ENCODE results near the gene FBL. TPM values are rescaled to one million over a fixed set of nuclear protein-coding genes. Genes with fewer than 3 reads are reported as not detected.
"Not testable (repeated sequence)": the region's sequence is repeated elsewhere in the genome, so short reads cannot be mapped to it uniquely, and the experiment has no call there.

The FBL gene
- total RNA-seq, 5 donors from 2014 or later (not counting 1 experiment from before 2014, with no cell fraction given) = 291 to 348 (median 299) TPM

- H3K9me3 ChIP-seq; H3K4me1 ChIP-seq (ENCODE audit: control insufficient read depth in 1 of 2, extremely low read depth in 1 of 2, insufficient read depth in 2 of 2, low read length in 2 of 2); CTCF ChIA-PET; H3K36me3 ChIP-seq (ENCODE audit: control insufficient read depth in 2 of 2, extremely low read depth in 1 of 2, insufficient read depth in 1 of 2, low read length in 1 of 2); H3K36me3 Mint-ChIP-seq; H3K4me1 Mint-ChIP-seq; H3K4me3 ChIP-seq (ENCODE audit: control insufficient read depth in 1 of 2, extremely low read depth in 1 of 2, low read length in 1 of 2); H3K27ac Mint-ChIP-seq; H3K9me3 Mint-ChIP-seq; H3K4me3 Mint-ChIP-seq; H3K27ac ChIP-seq (ENCODE audit: low read length); H3K27me3 ChIP-seq (replicated peaks in 1 of 2; ENCODE audit: control insufficient read depth in 2 of 2, extremely low read depth in 1 of 2, insufficient read depth in 2 of 2, low read length in 1 of 2); DNase-seq; H3K27me3 Mint-ChIP-seq; ATAC-seq (replicated peaks in 1 of 4): not testable (repeated sequence)
- POLR2A ChIA-PET = interaction anchor here in 1 of 2 donors (0.5 kb wide), 1 partner anchor 440 kb away, joined by 6 read pairs; no protein-coding TSS in a partner anchor
- WGBS (ENCODE audit: insufficient coverage) = over 99% methylated on average over 8 of the region's 17 CpGs
These were observed 31.8 kb upstream of the FBL start for GRCh38 chr19:39877982-39878381.

GRCh38 chr19:39877488-39877887 lies 31.3 kb upstream of the FBL start:
- ATAC-seq (replicated peaks in 1 of 4) (peak in 2 of 4 experiments; percentile 67 to 76), DNase-seq (peak in 25 of 35 experiments; percentile 19 to 75 (median 47))
- H3K27me3 ChIP-seq (replicated peaks in 1 of 2; ENCODE audit: control insufficient read depth in 2 of 2, extremely low read depth in 1 of 2, insufficient read depth in 2 of 2, low read length in 1 of 2); H3K4me1 Mint-ChIP-seq; H3K27ac Mint-ChIP-seq; CTCF ChIA-PET; H3K27ac ChIP-seq (ENCODE audit: low read length); H3K4me1 ChIP-seq (ENCODE audit: control insufficient read depth in 1 of 2, extremely low read depth in 1 of 2, insufficient read depth in 2 of 2, low read length in 2 of 2); H3K9me3 ChIP-seq; H3K4me3 ChIP-seq (ENCODE audit: control insufficient read depth in 1 of 2, extremely low read depth in 1 of 2, low read length in 1 of 2); H3K36me3 ChIP-seq (ENCODE audit: control insufficient read depth in 2 of 2, extremely low read depth in 1 of 2, insufficient read depth in 1 of 2, low read length in 1 of 2); H3K9me3 Mint-ChIP-seq; H3K27me3 Mint-ChIP-seq; H3K36me3 Mint-ChIP-seq; H3K4me3 Mint-ChIP-seq; POLR2A ChIA-PET: not testable (repeated sequence)
- WGBS (ENCODE audit: insufficient coverage) = no CpG with 5 or more reads among the region's 14 CpGs

- H3K4me1 Mint-ChIP-seq; H3K4me1 ChIP-seq (ENCODE audit: control insufficient read depth in 1 of 2, extremely low read depth in 1 of 2, insufficient read depth in 2 of 2, low read length in 2 of 2); H3K27me3 Mint-ChIP-seq; H3K27ac Mint-ChIP-seq; H3K9me3 Mint-ChIP-seq; CTCF ChIA-PET; H3K9me3 ChIP-seq; H3K36me3 Mint-ChIP-seq; H3K36me3 ChIP-seq (ENCODE audit: control insufficient read depth in 2 of 2, extremely low read depth in 1 of 2, insufficient read depth in 1 of 2, low read length in 1 of 2); H3K4me3 ChIP-seq (ENCODE audit: control insufficient read depth in 1 of 2, extremely low read depth in 1 of 2, low read length in 1 of 2); H3K4me3 Mint-ChIP-seq; DNase-seq; ATAC-seq (replicated peaks in 1 of 4); H3K27me3 ChIP-seq (replicated peaks in 1 of 2; ENCODE audit: control insufficient read depth in 2 of 2, extremely low read depth in 1 of 2, insufficient read depth in 2 of 2, low read length in 1 of 2); H3K27ac ChIP-seq (ENCODE audit: low read length); POLR2A ChIA-PET: not testable (repeated sequence)
- WGBS (ENCODE audit: insufficient coverage) = no CpG with 5 or more reads among the region's 11 CpGs
These were observed 30.3 kb upstream of the FBL start for GRCh38 chr19:39876486-39876885.

- H3K4me3 ChIP-seq (ENCODE audit: control insufficient read depth in 1 of 2, extremely low read depth in 1 of 2, low read length in 1 of 2); H3K36me3 Mint-ChIP-seq; H3K4me1 Mint-ChIP-seq; DNase-seq; H3K4me3 Mint-ChIP-seq; H3K9me3 ChIP-seq; H3K27me3 ChIP-seq (replicated peaks in 1 of 2; ENCODE audit: control insufficient read depth in 2 of 2, extremely low read depth in 1 of 2, insufficient read depth in 2 of 2, low read length in 1 of 2); H3K27ac Mint-ChIP-seq; H3K4me1 ChIP-seq (ENCODE audit: control insufficient read depth in 1 of 2, extremely low read depth in 1 of 2, insufficient read depth in 2 of 2, low read length in 2 of 2); POLR2A ChIA-PET; H3K27me3 Mint-ChIP-seq; H3K27ac ChIP-seq (ENCODE audit: low read length); H3K9me3 Mint-ChIP-seq; CTCF ChIA-PET; ATAC-seq (replicated peaks in 1 of 4): not testable (repeated sequence)
- H3K36me3 ChIP-seq (ENCODE audit: control insufficient read depth in 2 of 2, extremely low read depth in 1 of 2, insufficient read depth in 1 of 2, low read length in 1 of 2) = peaks cover 0 to 13% of the 10 kb centered on the region in 2 donors
- WGBS (ENCODE audit: insufficient coverage) = 82% methylated on average over 29 of the region's 43 CpGs
These were observed 29.3 kb upstream of the FBL start for GRCh38 chr19:39875401-39875864.

- H3K36me3 Mint-ChIP-seq = peaks cover 8% of the 10 kb centered on the region
- Histone ChIP-seq H3K4me1 (ENCODE audit: control insufficient read depth in 1 of 2, extremely low read depth in 1 of 2, insufficient read depth in 2 of 2, low read length in 2 of 2) (no peaks in the 10 kb centered on the region), H3K27me3 (replicated peaks in 1 of 2; ENCODE audit: control insufficient read depth in 2 of 2, extremely low read depth in 1 of 2, insufficient read depth in 2 of 2, low read length in 1 of 2) (no peaks in the 10 kb centered on the region), H3K4me3 (ENCODE audit: control insufficient read depth in 1 of 2, extremely low read depth in 1 of 2, low read length in 1 of 2) (no peak overlapping the region), H3K27ac (ENCODE audit: low read length) (no peak overlapping the region), H3K9me3 (no peaks in the 10 kb centered on the region), H3K36me3 (ENCODE audit: control insufficient read depth in 2 of 2, extremely low read depth in 1 of 2, insufficient read depth in 1 of 2, low read length in 1 of 2) (peaks cover 0 to 19% of the 10 kb centered on the region in 2 donors)
- no peaks in the 10 kb centered on the region for H3K27me3 Mint-ChIP-seq
- ChIA-PET POLR2A (no interaction called here), CTCF (no interaction called here)
- H3K9me3 Mint-ChIP-seq = no peaks in the 10 kb centered on the region
- DNase-seq (no peak), ATAC-seq (replicated peaks in 1 of 4) (no peak)
- no peak overlapping the region for H3K4me3 Mint-ChIP-seq
- H3K27ac Mint-ChIP-seq = no peak overlapping the region
- WGBS (ENCODE audit: insufficient coverage) = 100% methylated on average over 1 of the region's 1 CpG
- peaks cover 0 to 1% (median 0%) of the 10 kb centered on the region in 3 donors for H3K4me1 Mint-ChIP-seq
These were observed 28.2 kb upstream of the FBL start for GRCh38 chr19:39874404-39874803.

GRCh38 chr19:39873385-39873784 lies 27.2 kb upstream of the FBL start:
- CTCF ChIA-PET = no interaction called here

More at GRCh38 chr19:39873385-39873784, 27.2 kb upstream of the FBL start:
- POLR2A ChIA-PET = no interaction called here
- DNase-seq = no peak
- no peaks in the 10 kb centered on the region for H3K4me1 ChIP-seq (ENCODE audit: control insufficient read depth in 1 of 2, extremely low read depth in 1 of 2, insufficient read depth in 2 of 2, low read length in 2 of 2)
- WGBS (ENCODE audit: insufficient coverage) = 91% methylated on average over 20 of the region's 20 CpGs
- H3K27ac ChIP-seq (ENCODE audit: low read length) = no peak overlapping the region
- ATAC-seq (replicated peaks in 1 of 4) = no peak
- no peaks in the 10 kb centered on the region for H3K27me3 Mint-ChIP-seq
- no peak overlapping the region for H3K4me3 Mint-ChIP-seq
- H3K36me3 ChIP-seq (ENCODE audit: control insufficient read depth in 2 of 2, extremely low read depth in 1 of 2, insufficient read depth in 1 of 2, low read length in 1 of 2) = peaks cover 0 to 21% of the 10 kb centered on the region in 2 donors
- no peaks in the 10 kb centered on the region for H3K27me3 ChIP-seq (replicated peaks in 1 of 2; ENCODE audit: control insufficient read depth in 2 of 2, extremely low read depth in 1 of 2, insufficient read depth in 2 of 2, low read length in 1 of 2)
- no peaks in the 10 kb centered on the region for H3K9me3 Mint-ChIP-seq
- peaks cover 9% of the 10 kb centered on the region for H3K36me3 Mint-ChIP-seq
- H3K27ac Mint-ChIP-seq = no peak overlapping the region
- no peak overlapping the region for H3K4me3 ChIP-seq (ENCODE audit: control insufficient read depth in 1 of 2, extremely low read depth in 1 of 2, low read length in 1 of 2)
- no peaks in the 10 kb centered on the region for H3K9me3 ChIP-seq
- peaks cover 0 to 1% (median 0%) of the 10 kb centered on the region in 3 donors for H3K4me1 Mint-ChIP-seq
